Gastroesophageal sphincter (tissue), 4 donors: ENCODE results near the gene UVSSA. TPM values are rescaled to one million over a fixed set of nuclear protein-coding genes. Genes with fewer than 3 reads are reported as not detected.

ENCODE experiments used
- ATAC-seq: fragments of 150-250 bp; one replicate; pipeline ENCODE4 v1.9.1; 2016; ENCODE audit warnings: mild to moderate bottlenecking, moderate library complexity
- H3K27ac ChIP-seq, 4 donors: fragments of 200-600 bp; sonication (generic) in 3 of 4; 1 replicate in 3 of 4; 2 replicates in 1 of 4; pipeline ENCODE4 v1.5.1; 2016 to 2019
- H3K27me3 ChIP-seq: fragments of 200-600 bp; sonication (generic); one replicate; pipeline ENCODE4 v1.5.1; 2019
- H3K36me3 ChIP-seq, 2 donors: fragments of 200-600 bp; sonication (generic); one replicate each; pipeline ENCODE4 v1.5.1; 2019; ENCODE audit warnings: control low read depth in 1 of 2
- H3K4me1 ChIP-seq, 3 donors: fragments of 200-600 bp; sonication (generic); 1 replicate in 2 of 3; 2 replicates in 1 of 3; pipeline ENCODE4 v1.5.1; 2016 to 2019; ENCODE audit warnings: control low read depth in 2 of 3
- H3K4me3 ChIP-seq, 2 donors: fragments of 200-600 bp; sonication (generic); one replicate each; pipeline ENCODE4 v1.5.1; 2019; ENCODE audit warnings: mild to moderate bottlenecking in 1 of 2, moderate library complexity in 1 of 2
- H3K9me3 ChIP-seq, 3 donors: fragments of 200-600 bp; sonication (generic); one replicate each; pipeline ENCODE4 v1.5.1; 2017 to 2019; ENCODE audit warnings: control low read depth in 2 of 3
- EP300 ChIP-seq: sonication (generic); formaldehyde crosslinking; IDR thresholded peaks from one replicate; pipeline ENCODE4 v1.6.1; 2017; ENCODE audit warnings: antibody characterized with exemption, mild to moderate bottlenecking
- POLR2A ChIP-seq, 2 donors: fragments of 450-650 bp; IDR thresholded peaks; one replicate each; pipeline ENCODE4 v1.6.1; 2017; ENCODE audit warnings: antibody characterized with exemption in 2 of 2, mild to moderate bottlenecking in 2 of 2, moderate library complexity in 1 of 2
- POLR2AphosphoS5 ChIP-seq: sonication (generic); formaldehyde crosslinking; IDR thresholded peaks from one replicate; pipeline ENCODE4 v1.6.1; 2017; ENCODE audit warnings: antibody characterized with exemption
- WGBS, 2 donors: methylation state at CpG; one replicate each; pipeline ENCODE4 v1.1.5; 2018; ENCODE audit warnings: low coverage in 1 of 2; 5-methylcytosine and 5-hydroxymethylcytosine counted together
- total RNA-seq, 4 donors: library from RNA; depleted of rRNA; stranded (reverse); fragments of >200 nt; gene quantifications; one replicate each; pipeline ENCODE4 v1.1.0, GENCODE V29; 2016
- TF ChIP-seq, protein P1 (sequence below), 4 experiments: fragments of 200-600 bp in 2 of 4; fragments of 450-650 bp in 2 of 4; sonication (generic) in 1 of 4; IDR thresholded peaks; one replicate each; pipeline ENCODE4 v1.5.1; 2017 to 2019; ENCODE audit warnings: antibody characterized with exemption in 4 of 4, mild to moderate bottlenecking in 2 of 4, moderate library complexity in 2 of 4

The UVSSA gene
- total RNA-seq, 4 donors from 2014 or later: 3.1 to 24.1 (median 9.9) TPM

GRCh38 chr4:1325681-1326635 is 21.1 kb upstream of the UVSSA start:
- Histone ChIP-seq H3K9me3 (no peaks in the 10 kb centered on the region), H3K4me1 (peaks cover 0 to 8% (median 0%) of the 10 kb centered on the region in 3 donors), H3K36me3 (peaks cover 0 to 92% of the 10 kb centered on the region in 2 donors), H3K27me3 (no peaks in the 10 kb centered on the region), H3K4me3 (no peak overlapping the region), H3K27ac (no peak overlapping the region)
- TF ChIP-seq, protein P1, sequence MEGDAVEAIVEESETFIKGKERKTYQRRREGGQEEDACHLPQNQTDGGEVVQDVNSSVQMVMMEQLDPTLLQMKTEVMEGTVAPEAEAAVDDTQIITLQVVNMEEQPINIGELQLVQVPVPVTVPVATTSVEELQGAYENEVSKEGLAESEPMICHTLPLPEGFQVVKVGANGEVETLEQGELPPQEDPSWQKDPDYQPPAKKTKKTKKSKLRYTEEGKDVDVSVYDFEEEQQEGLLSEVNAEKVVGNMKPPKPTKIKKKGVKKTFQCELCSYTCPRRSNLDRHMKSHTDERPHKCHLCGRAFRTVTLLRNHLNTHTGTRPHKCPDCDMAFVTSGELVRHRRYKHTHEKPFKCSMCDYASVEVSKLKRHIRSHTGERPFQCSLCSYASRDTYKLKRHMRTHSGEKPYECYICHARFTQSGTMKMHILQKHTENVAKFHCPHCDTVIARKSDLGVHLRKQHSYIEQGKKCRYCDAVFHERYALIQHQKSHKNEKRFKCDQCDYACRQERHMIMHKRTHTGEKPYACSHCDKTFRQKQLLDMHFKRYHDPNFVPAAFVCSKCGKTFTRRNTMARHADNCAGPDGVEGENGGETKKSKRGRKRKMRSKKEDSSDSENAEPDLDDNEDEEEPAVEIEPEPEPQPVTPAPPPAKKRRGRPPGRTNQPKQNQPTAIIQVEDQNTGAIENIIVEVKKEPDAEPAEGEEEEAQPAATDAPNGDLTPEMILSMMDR (IDR thresholded peaks at IDR 0.05): no peak
- TF ChIP-seq POLR2A (IDR thresholded peaks at IDR 0.05): no peak
- TF ChIP-seq POLR2AphosphoS5: no peak
- no peak for TF ChIP-seq EP300
- ATAC-seq: no peak
- WGBS, 2 donors: 83 to 90% methylated on average over 9 to 16 of the region's 35 CpGs

DNA sequence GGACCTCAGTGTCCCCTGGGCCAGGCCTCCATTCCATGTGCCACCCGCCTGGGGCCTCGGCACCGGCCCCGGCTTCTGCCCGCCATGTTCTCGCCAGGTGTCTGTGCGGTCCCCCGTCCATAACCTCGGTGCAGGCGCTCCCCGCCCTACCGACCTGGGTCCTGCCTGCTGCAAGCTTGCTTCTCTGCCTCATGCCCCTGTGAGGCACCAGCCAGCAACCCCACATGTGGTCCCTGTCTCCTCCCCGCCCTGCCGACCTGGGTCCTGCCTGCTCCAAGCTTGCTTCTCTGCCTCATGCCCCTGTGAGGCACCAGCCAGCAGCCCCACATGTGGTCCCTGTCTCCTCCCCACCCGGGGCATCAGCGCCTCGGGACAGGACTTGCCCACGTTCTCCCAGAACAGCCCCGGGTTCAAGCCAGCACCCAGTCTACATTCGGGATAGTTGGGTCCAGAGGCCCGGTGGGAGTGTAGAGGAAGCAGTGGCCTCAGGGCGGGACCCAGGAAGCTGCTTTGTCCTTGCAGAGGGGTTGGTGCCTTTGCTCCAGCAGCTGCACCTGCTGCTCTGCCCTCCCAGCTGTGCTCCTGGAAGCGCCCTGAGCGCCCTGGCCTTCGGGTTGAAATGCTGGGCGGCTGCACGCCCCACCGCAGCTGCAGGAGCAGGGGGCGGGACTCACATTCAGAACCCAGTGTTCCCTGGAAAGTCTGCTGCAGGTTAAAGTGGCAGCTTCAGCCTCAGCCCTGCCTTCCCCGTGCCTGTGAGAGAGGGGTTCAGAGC is 20.1 kb upstream of the UVSSA start:
- no peaks in the 10 kb centered on the region for H3K9me3 ChIP-seq
- peaks cover 0 to 8% (median 0%) of the 10 kb centered on the region in 3 donors for H3K4me1 ChIP-seq
- H3K4me3 ChIP-seq: no peak overlapping the region
- no peak for ATAC-seq
- WGBS, 2 donors: 80 to 100% methylated on average over 1 to 3 of the region's 30 CpGs
- no peaks in the 10 kb centered on the region for H3K27me3 ChIP-seq
- TF ChIP-seq POLR2A (IDR thresholded peaks at IDR 0.05): no peak
- peaks cover 0 to 95% of the 10 kb centered on the region in 2 donors for H3K36me3 ChIP-seq
- H3K27ac ChIP-seq: no peak overlapping the region

DNA sequence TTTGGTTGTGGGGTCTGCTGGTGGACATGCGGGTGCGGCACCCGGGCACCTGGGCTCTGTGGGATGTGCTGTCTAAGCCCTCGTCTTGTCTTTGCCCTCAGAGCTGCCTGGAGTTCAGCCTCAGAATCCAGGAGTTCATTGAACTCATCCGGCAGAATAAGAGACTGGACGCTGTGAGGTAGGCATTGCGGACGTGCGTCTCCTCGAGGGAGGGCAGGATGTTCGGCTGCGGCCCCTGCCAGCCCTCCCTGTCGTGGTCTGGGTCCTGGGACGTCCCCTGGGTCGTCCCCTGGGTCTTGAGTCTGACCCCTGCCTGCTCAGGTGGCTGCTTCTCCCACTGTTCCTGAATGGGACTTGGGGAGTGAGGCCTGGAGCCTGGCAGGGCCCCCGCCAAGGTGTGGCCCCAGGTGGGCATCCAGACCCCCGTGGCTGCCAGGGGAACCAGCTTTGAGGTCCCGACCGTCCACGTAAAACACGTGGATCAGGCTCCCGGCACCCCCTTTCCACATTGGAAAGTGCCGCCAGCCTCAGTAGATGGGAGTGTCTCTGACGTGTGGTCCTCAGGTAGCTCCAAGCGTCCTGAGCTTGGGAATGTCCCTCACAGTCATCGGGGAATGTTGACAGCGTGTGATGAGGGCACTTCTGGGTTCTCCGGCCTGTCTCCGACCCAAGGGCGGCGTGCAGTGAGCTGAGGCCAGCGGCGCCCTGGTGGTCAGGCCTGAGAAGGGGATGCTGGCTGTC is 19.3 kb upstream of the UVSSA start:
- WGBS, 2 donors: 90% methylated on average over 7 of the region's 33 CpGs; no CpG with 5 or more reads in 1 of the 2 donors
- no peaks in the 10 kb centered on the region for H3K27me3 ChIP-seq
- peaks cover 0 to 8% (median 0%) of the 10 kb centered on the region in 3 donors for H3K4me1 ChIP-seq
- no peak overlapping the region for H3K4me3 ChIP-seq
- no peaks in the 10 kb centered on the region for H3K9me3 ChIP-seq
- H3K27ac ChIP-seq: no peak overlapping the region
- no peak for ATAC-seq
- peaks cover 0 to 95% of the 10 kb centered on the region in 2 donors for H3K36me3 ChIP-seq
- TF ChIP-seq POLR2AphosphoS5: no peak
- TF ChIP-seq EP300: no peak
- TF ChIP-seq, protein P1 (IDR thresholded peaks at IDR 0.05): no peak
- no peak for TF ChIP-seq POLR2A (IDR thresholded peaks at IDR 0.05)

DNA sequence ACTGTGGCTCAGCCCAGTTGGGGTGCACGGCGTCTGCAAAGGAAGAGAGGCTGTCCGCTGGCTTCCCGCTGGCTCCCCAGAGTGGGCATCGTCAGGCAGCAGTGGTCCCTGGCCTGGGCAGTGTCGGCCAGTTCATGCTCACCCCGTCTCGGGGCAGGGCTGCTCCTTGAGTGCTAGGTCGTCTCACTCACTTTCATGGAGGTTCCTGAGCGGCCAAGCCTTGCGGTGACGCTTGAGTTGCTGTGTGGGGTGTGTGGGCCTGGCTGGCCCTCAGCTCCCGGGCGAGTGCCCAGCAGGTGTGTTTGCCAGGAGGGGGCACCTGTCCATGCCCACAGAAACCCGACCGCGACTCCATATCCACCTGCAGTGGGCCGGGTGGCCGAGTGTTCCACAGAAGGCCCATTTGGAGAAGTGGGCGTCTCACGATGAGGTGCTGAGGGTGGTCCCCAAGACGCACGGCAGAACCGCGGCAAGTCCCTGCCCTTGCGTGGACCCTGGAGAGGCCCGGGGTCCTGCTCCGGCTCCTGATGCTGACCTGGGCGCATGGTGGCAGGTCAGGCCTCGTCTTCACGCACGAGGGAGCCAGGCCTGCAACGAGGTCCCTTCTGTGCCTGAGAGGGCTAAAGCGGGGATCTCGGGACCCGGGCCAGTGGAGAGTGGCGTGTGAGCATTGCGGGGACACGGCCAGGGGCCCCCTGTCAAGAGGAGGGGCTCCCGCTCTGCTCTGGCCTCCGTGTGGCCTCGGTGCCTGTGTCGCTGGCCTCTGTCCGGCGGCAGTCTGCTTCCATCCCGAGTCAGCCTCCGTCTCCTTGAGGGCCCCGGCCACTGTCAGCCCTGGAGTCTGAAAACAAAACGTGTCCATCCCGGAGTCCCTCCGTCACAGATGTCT is 18.5 kb upstream of the UVSSA start:
- TF ChIP-seq EP300 (no peak), POLR2AphosphoS5 (no peak)
- TF ChIP-seq, protein P1 (IDR thresholded peaks at IDR 0.05): no peak
- peaks cover 0 to 8% (median 0%) of the 10 kb centered on the region in 3 donors for H3K4me1 ChIP-seq
- H3K27me3 ChIP-seq: no peaks in the 10 kb centered on the region
- peaks cover 0 to 95% of the 10 kb centered on the region in 2 donors for H3K36me3 ChIP-seq
- H3K27ac ChIP-seq: no peak overlapping the region
- 100% methylated on average over 3 of the region's 51 CpGs; no CpG with 5 or more reads in 1 of the 2 donors for WGBS, 2 donors
- no peaks in the 10 kb centered on the region for H3K9me3 ChIP-seq
- ATAC-seq: no peak
- H3K4me3 ChIP-seq: no peak overlapping the region
